Vagina (tissue), 2 donors: ENCODE measurements around the gene KISS1R.

Experiments used
- CTCF ChIP-seq, 3 experiments: fragments of 450-650 bp in 2 of 3; fragments of 200-600 bp in 1 of 3; sonication (generic) in 1 of 3; IDR thresholded peaks; one replicate each; pipeline ENCODE4 v1.5.1; 2017 to 2019; ENCODE audit warnings: antibody characterized with exemption in 3 of 3, mild to moderate bottlenecking in 2 of 3, moderate library complexity in 2 of 3
- POLR2A ChIP-seq, 2 donors: fragments of 450-650 bp; IDR thresholded peaks; one replicate each; pipeline ENCODE4 v1.6.1; 2017; ENCODE audit warnings: antibody characterized with exemption in 2 of 2, mild to moderate bottlenecking in 2 of 2, moderate library complexity in 2 of 2
- POLR2AphosphoS5 ChIP-seq, 2 donors: sonication (generic); formaldehyde crosslinking; IDR thresholded peaks; one replicate each; pipeline ENCODE4 v1.9.0; 2017; ENCODE audit warnings: antibody characterized with exemption in 2 of 2, mild to moderate bottlenecking in 2 of 2, low read depth in 1 of 2; ENCODE audit not compliant: insufficient read depth in 1 of 2

GRCh38 chr19:940591-941291 is 23.6 kb downstream of the KISS1R start:
- TF ChIP-seq CTCF (IDR thresholded peaks at IDR 0.05) (no peak), POLR2A (IDR thresholded peaks at IDR 0.05) (no peak), POLR2AphosphoS5 (IDR thresholded peaks at IDR 0.05; ENCODE audit: insufficient read depth in 1 of 2, low read depth in 1 of 2) (peak in 1 of 2 donors; percentile 29)
